PC-9 (cell line): ENCODE results near the gene NYAP1. TPM values are rescaled to one million over a fixed set of nuclear protein-coding genes. Genes with fewer than 3 reads are reported as not detected.

Experiments used
- BruUV-seq: library from RNA; stranded (reverse); fragments of 400-500 nt; replicated peaks from 2 replicates; lab custom pipeline; 2021; lab: Mats Ljungman, UMichigan
- CTCF ChIA-PET: fragments of 300-600 bp; sonication (Branson Sonifier 250); formaldehyde crosslinking; loops from one replicate; lab custom pipeline; 2022; ENCODE audit warnings: antibody characterized with exemption; lab: Charles Lee
- POLR2A ChIA-PET: fragments of 300-600 bp; sonication (Branson Sonifier 250); formaldehyde crosslinking; loops from one replicate; lab custom pipeline; 2022; ENCODE audit warnings: antibody characterized with exemption; ENCODE audit not compliant: unreplicated experiment; lab: Charles Lee
- DNase-seq, 2 experiments: peaks; one replicate each; pipeline versions ENCODE4 v3.0.0 to v3.0.0-alpha.2; 2015 to 2022; ENCODE audit warnings: mixed read lengths in 1 of 2
- H2AFZ ChIP-seq: fragments of 200-600 bp; sonication (generic); 2 replicates; pipeline ENCODE4 v1.8.1; 2017; ENCODE audit warnings: antibody characterized with exemption
- H3F3A ChIP-seq: fragments of 200-600 bp; sonication (generic); 2 replicates; pipeline ENCODE4 v1.8.1; 2017; ENCODE audit warnings: antibody characterized with exemption, mild to moderate bottlenecking, low read depth; ENCODE audit not compliant: insufficient read depth
- H3K27ac ChIP-seq: fragments of 200-600 bp; sonication (generic); 2 replicates; pipeline ENCODE4 v1.6.1; 2016; ENCODE audit warnings: mixed run types
- H3K27me3 ChIP-seq: fragments of 200-600 bp; sonication (generic); 2 replicates; pipeline ENCODE4 v1.6.1; 2016; ENCODE audit warnings: low read depth, mixed run types; ENCODE audit not compliant: insufficient read depth
- H3K36me3 ChIP-seq: fragments of 200-600 bp; sonication (generic); 2 replicates; pipeline ENCODE4 v1.6.1; 2016; ENCODE audit warnings: low read depth, mixed run types
- H3K4me1 ChIP-seq: fragments of 200-600 bp; sonication (generic); replicated peaks from 2 replicates; pipeline ENCODE4 v1.6.1; 2016; ENCODE audit warnings: mixed run types; ENCODE audit not compliant: insufficient read depth
- H3K4me2 ChIP-seq: fragments of 200-600 bp; sonication (generic); 2 replicates; pipeline ENCODE4 v1.6.1; 2017; ENCODE audit warnings: mixed run types
- H3K4me3 ChIP-seq: fragments of 200-600 bp; sonication (generic); 2 replicates; pipeline ENCODE4 v1.6.1; 2016; ENCODE audit warnings: mixed run types
- H3K79me2 ChIP-seq: fragments of 200-600 bp; sonication (generic); 2 replicates; pipeline ENCODE4 v1.6.1; 2017; ENCODE audit warnings: low read depth, mixed run types
- H3K9me2 ChIP-seq: fragments of 200-600 bp; sonication (generic); 2 replicates; pipeline ENCODE4 v1.8.1; 2017; ENCODE audit warnings: mild to moderate bottlenecking; ENCODE audit not compliant: insufficient read depth
- H3K9me3 ChIP-seq: fragments of 200-600 bp; sonication (generic); 2 replicates; pipeline ENCODE4 v1.8.1; 2016; ENCODE audit warnings: low read depth; ENCODE audit not compliant: insufficient read depth
- H4K20me1 ChIP-seq: fragments of 200-600 bp; sonication (generic); 2 replicates; pipeline ENCODE4 v1.8.1; 2017; ENCODE audit not compliant: insufficient read depth
- CTCF ChIP-seq: fragments of 200-600 bp; sonication (generic); conservative IDR thresholded peaks from 2 replicates; pipeline ENCODE4 v1.6.1; 2017; ENCODE audit warnings: mixed run types, antibody characterized with exemption, mild to moderate bottlenecking, moderate library complexity
- EZH2 ChIP-seq: fragments of 200-600 bp; sonication (generic); IDR thresholded peaks from 2 replicates; pipeline ENCODE4 v1.8.0; 2017; ENCODE audit warnings: antibody characterized with exemption, low read depth
- intact Hi-C: fragments of 100-400 bp; cut with micrococcal nuclease; formaldehyde crosslinking; loops from one replicate; pipeline ENCODE4 v1.10.0; 2022; ENCODE audit not compliant: unreplicated experiment
- total RNA-seq: library from RNA; stranded (reverse); gene quantifications from 2 replicates; pipeline ENCODE4 v1.2.3, GENCODE V29; 2021

NYAP1 gene
- total RNA-seq, 1 experiment from 2014 or later = 1.3 TPM

- no peak overlapping the region for H2AFZ ChIP-seq
- H3K36me3 ChIP-seq = no peaks in the 10 kb centered on the region
- no peaks in the 10 kb centered on the region for H3K4me1 ChIP-seq
- TF ChIP-seq CTCF (no peak), EZH2 (no peak)
- H3K27me3 ChIP-seq = no peaks in the 10 kb centered on the region
- intact Hi-C loops = loop anchor here (5.0 kb wide), 1 partner anchor 226 kb away; the partner anchor contains the start of gene GIGYF1
- peaks cover 8% of the 10 kb centered on the region; the same call in 1 of the 2 replicates for H3F3A ChIP-seq
- H3K27ac ChIP-seq = no peak overlapping the region
- H3K9me2 ChIP-seq = no peaks in the 10 kb centered on the region
- ChIA-PET CTCF (interaction anchor here (0.6 kb wide), 1 partner anchor 20 kb away, joined by 8 read pairs; no protein-coding TSS in a partner anchor), POLR2A (no interaction called here)
- H3K4me2 ChIP-seq = no peak overlapping the region
- BruUV-seq = no TSS peak
- no peak overlapping the region for H3K4me3 ChIP-seq
- DNase-seq = no peak
- H4K20me1 ChIP-seq = no peaks in the 10 kb centered on the region
- H3K79me2 ChIP-seq = no peaks in the 10 kb centered on the region
- H3K9me3 ChIP-seq = no peaks in the 10 kb centered on the region
Measured at GRCh38 chr7:100465702-100466311, 17.9 kb upstream of the NYAP1 start.

DNA sequence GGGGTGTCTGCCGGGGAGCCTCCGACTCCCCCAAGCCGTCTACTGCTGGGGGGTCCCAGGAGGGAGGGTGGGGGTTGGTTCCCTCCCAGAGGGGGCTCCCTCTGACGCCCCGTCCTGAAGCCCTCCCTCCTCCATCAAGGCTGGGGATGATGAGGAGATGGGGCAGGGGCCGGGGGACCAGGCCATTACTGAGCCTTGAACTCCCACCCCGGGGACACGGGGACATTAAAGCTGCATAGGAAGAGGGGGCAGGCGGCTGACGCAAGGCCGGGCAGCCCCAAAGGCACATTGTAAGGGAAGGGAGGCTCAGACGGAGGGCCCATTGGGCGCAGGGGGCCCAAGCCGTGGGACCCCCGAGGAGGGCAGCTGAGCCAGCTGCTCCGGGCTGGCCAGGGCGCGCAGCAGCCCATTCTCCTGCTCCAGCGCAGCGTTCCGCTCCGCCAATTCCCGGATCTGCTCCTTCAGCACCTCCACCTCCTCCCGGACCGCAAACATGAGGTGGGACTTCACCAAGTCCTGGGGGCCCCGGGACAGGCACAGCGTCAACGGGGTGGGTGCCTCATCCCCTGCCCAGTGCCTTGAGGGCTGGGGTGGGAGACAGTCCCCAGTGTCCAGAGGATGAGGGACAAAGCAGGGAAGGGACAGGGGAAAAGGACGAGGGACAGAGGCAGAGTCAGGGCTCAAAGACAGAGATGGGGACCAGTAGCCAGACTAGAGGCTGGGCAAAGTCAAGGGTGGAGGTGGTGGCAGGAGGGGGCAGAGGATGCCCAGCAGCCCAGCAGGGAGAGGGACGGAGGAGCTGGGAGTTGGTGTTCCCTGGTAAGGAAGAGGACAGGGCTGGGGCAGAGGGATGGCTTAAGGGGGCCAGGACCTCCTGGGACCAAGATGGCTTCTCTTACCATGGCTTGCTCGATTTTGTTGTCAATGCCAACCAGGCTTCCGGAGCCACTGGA, 16.8 kb upstream of the NYAP1 start:
- no peaks in the 10 kb centered on the region for H3K4me1 ChIP-seq
- H3K27me3 ChIP-seq = no peaks in the 10 kb centered on the region
- no peak overlapping the region for H3K4me3 ChIP-seq
- POLR2A ChIA-PET = no interaction called here
- H3K36me3 ChIP-seq = no peaks in the 10 kb centered on the region
- no peak overlapping the region for H3K4me2 ChIP-seq
- no peaks in the 10 kb centered on the region for H4K20me1 ChIP-seq
- BruUV-seq = no TSS peak
- H2AFZ ChIP-seq = no peak overlapping the region
- H3K27ac ChIP-seq = no peak overlapping the region
- CTCF ChIA-PET = no interaction called here
- H3K9me3 ChIP-seq = no peaks in the 10 kb centered on the region
- H3K79me2 ChIP-seq = no peaks in the 10 kb centered on the region
- H3F3A ChIP-seq = peaks cover 8% of the 10 kb centered on the region; the same call in 1 of the 2 replicates
- intact Hi-C loops = loop anchor here (5.0 kb wide), 1 partner anchor 225 kb away; the partner anchor contains the start of gene GIGYF1
- no peak for TF ChIP-seq EZH2
- no peak for TF ChIP-seq CTCF
- no peaks in the 10 kb centered on the region for H3K9me2 ChIP-seq
- DNase-seq = no peak

DNA sequence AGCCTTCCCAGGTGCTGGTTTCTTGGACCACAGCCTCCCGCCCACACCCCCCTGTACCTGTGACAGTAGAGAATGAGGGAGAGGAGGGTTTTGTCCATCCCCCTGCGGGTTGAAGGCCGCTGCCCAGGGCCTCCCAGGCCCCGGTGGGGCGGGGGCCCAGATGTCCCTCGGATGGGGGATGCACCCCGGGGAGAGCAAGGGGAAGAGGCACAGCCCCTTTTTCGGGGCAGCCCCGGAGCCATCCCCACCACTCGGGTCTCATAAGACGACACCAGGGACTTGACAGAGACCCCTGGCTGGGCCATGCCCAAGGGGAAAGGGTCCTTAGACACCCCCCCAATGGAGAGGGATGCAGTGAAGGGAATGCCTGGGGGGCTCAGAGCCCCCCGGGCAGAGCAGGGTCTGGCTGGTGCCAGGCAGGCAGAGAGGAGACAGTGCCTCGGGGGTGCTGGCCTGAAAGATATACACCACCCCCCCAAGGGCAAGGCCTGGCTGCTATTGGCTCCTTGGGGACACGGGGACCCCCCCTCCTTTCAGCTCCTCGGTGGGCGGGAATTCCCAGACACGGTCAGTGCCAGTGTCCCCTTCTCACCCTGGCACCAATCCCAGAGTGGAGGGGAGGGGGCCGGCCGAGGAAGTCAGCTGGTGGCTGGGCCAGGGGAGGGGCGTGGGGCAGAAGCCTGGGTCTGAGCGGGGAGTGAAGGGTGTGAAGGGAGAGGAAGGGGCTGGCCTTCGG, 15.9 kb upstream of the NYAP1 start:
- Histone ChIP-seq H3F3A (peaks cover 8% of the 10 kb centered on the region; the same call in 1 of the 2 replicates), H3K9me3 (no peaks in the 10 kb centered on the region), H3K4me2 (no peak overlapping the region), H3K4me1 (no peaks in the 10 kb centered on the region), H4K20me1 (no peaks in the 10 kb centered on the region), H3K36me3 (no peaks in the 10 kb centered on the region), H3K4me3 (no peak overlapping the region), H3K27me3 (no peaks in the 10 kb centered on the region), H3K27ac (no peak overlapping the region), H3K79me2 (no peaks in the 10 kb centered on the region), H3K9me2 (no peaks in the 10 kb centered on the region), H2AFZ (no peak overlapping the region)
- TF ChIP-seq EZH2 (no peak), CTCF (no peak)
- POLR2A ChIA-PET = no interaction called here
- DNase-seq = no peak
- intact Hi-C loops = loop anchor here (5.0 kb wide), 1 partner anchor 224 kb away; the partner anchor contains the start of gene GIGYF1
- CTCF ChIA-PET = interaction anchor here (0.7 kb wide), 1 partner anchor 107 kb away, joined by 3 read pairs; no protein-coding TSS in a partner anchor
- no TSS peak for BruUV-seq
